NB4 (cell line): ENCODE measurements around the gene ORC4.

Experiments
- CTCF ChIP-seq: IDR thresholded peaks from one replicate; pipeline ENCODE4 v1.5.1; 2012; ENCODE audit warnings: low read depth, low read length
- MAX ChIP-seq: IDR thresholded peaks from 2 replicates; pipeline ENCODE4 v1.6.1; 2011; ENCODE audit warnings: low read depth, low read length
- MYC ChIP-seq: IDR thresholded peaks from 2 replicates; pipeline ENCODE4 v1.6.1; 2011; ENCODE audit warnings: low read depth, low read length
- POLR2A ChIP-seq: IDR thresholded peaks from 2 replicates; pipeline ENCODE4 v1.6.1; 2011; ENCODE audit warnings: mild to moderate bottlenecking; ENCODE audit not compliant: insufficient read length; ENCODE audit errors: extremely low read depth

DNA sequence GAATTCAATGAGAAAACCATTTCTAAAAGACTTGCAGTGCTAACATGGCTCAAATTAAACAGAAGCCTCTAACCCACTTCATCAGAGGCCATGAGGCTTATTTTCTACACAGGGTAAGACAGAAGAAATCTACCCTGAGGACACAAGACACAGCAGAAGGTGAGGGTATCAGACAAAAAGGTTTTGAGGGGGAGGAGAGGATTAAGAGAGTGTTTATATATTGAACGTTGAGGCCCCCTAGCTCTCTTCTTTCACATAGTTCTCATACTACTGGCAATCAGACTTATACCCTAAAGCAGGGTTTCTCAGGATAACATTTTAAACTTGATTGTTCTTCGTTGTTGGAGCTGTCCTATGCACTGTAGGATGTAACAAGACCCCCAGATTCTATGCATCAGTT, 21.4 kb downstream of the ORC4 start:
- TF ChIP-seq CTCF (no peak), POLR2A (no peak), MAX (no peak), MYC (no peak)
